HG03469 (cell line): ENCODE data around the gene KPNA1.

Experiments used
- ATAC-seq: cut with Tn5 transposase; IDR thresholded peaks from one replicate; pipeline ENCODE4 v1.9.1; 2021; ENCODE audit warnings: mild to moderate bottlenecking, moderate library complexity, moderate number of reproducible peaks; ENCODE audit not compliant: unreplicated experiment

The KPNA1 gene

DNA sequence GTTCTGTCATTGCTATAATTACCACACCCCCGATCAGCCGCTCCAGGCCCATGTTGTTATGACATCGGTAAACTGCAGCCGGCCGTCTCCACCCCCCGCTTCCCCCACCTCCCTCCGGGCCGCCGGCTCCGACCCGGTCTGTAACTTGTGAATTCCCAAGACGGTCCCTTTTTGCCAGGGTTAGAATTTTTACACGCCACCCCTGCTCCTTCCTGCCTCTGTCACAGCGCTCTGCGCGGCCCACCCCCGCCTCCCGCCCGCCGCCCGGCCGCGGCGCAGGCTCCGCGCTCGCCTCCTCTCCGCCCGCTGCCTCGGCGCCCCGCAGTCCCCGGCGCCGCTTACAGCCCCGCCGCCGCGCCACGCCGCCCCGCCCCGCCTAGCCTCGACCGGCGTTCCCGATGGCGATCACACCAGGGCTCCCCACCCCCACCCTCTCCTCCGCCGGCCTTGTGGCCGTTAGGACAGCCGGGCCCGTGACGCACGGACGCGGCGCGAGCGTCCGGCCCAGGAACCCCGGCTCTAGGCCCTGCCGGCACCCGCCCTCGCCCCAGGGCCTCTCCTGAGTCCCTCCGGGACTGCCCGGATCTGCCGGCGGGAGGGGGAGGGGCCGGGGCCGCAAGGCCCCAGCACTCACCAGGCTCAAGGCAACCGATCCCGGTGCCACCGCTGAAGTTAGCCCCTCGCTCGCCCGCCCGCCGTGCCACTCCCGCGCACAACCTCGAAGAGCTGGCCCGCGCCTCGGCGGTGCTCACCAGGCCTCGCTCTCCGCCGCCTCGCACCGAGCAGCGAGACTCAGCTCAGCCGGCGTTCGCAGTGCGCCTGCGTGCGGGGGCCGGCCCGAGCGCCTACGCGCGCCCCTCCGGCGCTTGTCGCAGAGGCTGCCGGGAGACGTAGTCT lies at the start of gene KPNA1:
Gene KPNA1 (minus strand): TSS at position 817 of the 897 bp plus-strand sequence. CDS start 18,374 bp downstream, outside the sequence.
- ATAC-seq: peak; percentile 74

GRCh38 chr3:122564155-122564912 lies 49.6 kb upstream of the KPNA1 start, which contains the start of the genes DTX3L and PARP9:
Gene DTX3L, plus strand, starts transcription at chr3:122564338. Its CDS starts 89 bp downstream, at chr3:122564427.
Gene PARP9, minus strand, starts transcription at chr3:122564300. Its CDS starts 4,680 bp downstream, at chr3:122559620.
- ATAC-seq: peak; percentile 62

GRCh38 chr3:122563717-122564025 lies 48.9 kb upstream of the KPNA1 start:
- no peak for ATAC-seq

- ATAC-seq: no peak
Measured at GRCh38 chr3:122562923-122563716, 48.4 kb upstream of the KPNA1 start.

DNA sequence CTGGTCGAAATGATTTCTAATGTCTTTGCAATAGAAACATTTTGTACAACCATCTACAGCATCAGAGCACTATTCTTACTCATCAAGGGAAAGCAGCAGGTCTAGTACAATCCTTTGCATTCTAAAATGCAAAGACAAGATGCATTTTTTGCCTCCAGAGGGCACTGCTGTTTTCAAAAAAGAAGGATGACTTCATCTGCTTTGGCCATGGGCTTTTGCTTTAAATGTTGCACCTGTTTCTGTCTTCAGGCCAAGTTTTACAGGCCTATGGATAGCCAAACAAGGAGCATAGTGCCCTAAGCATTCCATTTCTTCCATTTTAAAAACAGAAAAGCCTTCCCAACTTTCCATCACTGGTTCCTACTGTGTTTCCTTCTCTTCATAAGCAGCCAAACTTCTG lies 45.9 kb upstream of the KPNA1 start:
- no peak for ATAC-seq

- no peak for ATAC-seq
Measured at GRCh38 chr3:122559906-122560305, 45.2 kb upstream of the KPNA1 start.

- ATAC-seq: no peak
Measured at GRCh38 chr3:122558605-122559004, 43.9 kb upstream of the KPNA1 start.

DNA sequence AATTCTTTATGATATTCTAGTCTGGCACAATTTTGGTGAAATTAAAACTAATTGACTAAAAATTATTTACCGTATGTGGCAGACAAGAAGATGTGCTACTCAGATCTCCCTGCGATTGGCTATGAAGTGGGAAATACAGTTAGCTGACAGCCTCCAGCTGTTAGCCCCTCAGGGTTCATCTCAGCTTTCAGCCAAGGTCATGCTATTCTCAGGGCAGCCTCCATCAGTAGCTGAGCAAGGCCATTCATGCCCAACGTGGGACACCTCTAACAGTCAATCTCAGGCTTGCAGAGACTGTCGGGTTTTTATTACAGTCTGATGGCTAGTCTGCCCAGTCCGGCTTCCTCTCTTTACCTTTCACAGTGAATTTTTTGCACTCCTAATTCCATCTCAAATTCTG lies 42.6 kb upstream of the KPNA1 start:
- no peak for ATAC-seq

DNA sequence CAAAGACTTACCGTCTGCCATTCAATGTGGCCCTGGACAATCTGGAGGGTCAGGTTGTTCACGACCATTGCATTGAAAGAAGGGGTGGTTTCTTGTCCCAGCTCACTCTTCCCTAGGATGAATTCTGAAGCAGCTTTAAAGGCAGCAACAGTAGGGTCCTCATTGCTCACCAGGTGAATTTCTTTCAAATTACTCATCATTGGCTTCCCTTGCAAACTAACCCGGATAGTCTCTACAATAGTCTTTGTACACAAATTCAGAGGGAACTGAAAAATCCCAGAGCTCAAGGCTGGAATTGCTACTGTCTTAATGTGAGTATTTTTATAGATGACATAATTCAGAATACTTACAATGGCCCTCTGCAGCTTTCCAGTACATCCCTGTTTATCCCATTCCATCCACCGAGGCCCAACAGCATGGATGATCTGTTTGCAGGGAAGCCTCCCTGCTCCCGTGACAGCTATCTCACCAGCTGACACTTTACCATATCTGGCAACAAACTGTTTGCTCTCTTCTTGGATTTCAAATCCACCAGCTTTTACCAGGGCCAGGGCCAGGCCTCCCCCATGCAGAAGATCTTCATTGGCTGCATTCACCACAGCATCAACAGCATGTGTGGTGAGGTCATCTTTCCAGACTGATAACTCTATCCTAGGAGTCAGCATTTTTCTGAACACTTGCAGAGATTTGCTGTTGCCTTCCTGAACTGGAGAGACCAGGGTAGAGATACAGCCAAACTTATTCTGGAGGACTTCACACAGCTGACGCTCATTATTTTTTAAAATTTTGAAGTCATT lies 40.7 kb upstream of the KPNA1 start:
- no peak for ATAC-seq

DNA sequence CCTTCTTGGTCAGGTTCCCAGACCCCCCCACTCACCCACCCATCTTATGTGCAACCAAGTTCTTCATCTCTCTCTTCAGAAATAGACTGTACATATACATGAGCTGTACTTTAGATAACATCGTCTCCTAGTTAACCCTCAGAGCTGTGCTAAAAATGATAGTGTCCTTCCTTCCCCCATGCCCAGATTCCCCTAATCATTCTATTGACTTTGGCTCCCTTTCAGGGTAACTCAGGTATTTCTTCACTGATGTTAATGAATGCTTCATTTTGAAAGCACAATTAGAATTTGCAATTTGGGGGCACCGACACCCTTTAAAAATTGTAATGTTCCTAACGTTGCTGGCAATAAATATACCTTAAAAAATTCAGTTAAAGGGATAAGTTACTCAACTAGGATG lies 38.4 kb upstream of the KPNA1 start:
- no peak for ATAC-seq

GRCh38 chr3:122548619-122549018 lies 33.9 kb upstream of the KPNA1 start:
- no peak for ATAC-seq

- ATAC-seq: no peak
Measured at GRCh38 chr3:122548076-122548475, 33.3 kb upstream of the KPNA1 start.

DNA sequence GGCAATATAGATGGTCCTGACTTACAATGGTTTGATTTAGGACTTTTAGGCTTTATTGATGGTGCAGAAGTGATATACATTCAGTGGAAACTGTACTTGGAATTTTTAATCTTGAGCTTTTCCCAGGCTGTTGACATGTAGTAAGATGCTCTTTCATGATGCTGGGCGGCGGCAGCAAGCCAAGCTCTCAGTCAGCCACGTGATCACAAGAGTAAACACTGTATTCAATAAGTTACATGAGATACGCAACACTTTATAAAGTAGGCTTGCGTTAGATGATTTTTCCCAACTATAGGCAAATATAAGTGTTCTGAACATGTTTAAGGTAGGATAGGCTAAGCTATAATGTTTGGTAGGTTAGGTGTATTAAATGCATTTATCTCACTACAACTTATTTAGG lies 31.4 kb upstream of the KPNA1 start:
- no peak for ATAC-seq

DNA sequence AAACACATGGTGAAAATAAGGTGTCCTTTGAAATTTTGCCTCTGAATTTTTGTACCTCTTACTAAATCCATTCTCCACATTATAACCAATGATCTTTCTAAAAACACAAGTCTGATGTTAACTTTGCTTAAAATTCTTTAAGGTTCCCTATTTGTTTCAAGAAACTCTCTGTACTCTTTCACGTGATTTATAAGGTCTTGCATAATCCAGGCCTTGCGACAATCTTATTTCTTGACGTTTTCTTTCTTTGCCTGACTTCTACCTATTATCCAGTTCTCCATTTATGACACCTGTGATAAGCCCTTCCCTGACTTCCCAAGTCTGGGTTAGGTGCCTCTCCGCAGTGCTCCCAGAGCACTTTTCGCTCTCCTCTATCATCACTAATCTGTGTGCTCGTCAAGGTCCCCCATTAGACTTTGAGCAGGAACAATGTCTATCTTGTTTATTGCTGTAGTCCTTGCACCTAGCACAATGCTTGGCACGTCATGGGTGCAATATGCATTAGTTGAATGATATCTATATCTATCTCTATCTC lies 24.3 kb upstream of the KPNA1 start:
- no peak for ATAC-seq

- no peak for ATAC-seq
Measured at GRCh38 chr3:122536632-122537001, 21.9 kb upstream of the KPNA1 start.

GRCh38 chr3:122535964-122536631 lies 21.4 kb upstream of the KPNA1 start:
- ATAC-seq: no peak

GRCh38 chr3:122533931-122534334 lies 19.2 kb upstream of the KPNA1 start:
- peak; percentile 99 for ATAC-seq

GRCh38 chr3:122533480-122533879 lies 18.7 kb upstream of the KPNA1 start:
- ATAC-seq: no peak

DNA sequence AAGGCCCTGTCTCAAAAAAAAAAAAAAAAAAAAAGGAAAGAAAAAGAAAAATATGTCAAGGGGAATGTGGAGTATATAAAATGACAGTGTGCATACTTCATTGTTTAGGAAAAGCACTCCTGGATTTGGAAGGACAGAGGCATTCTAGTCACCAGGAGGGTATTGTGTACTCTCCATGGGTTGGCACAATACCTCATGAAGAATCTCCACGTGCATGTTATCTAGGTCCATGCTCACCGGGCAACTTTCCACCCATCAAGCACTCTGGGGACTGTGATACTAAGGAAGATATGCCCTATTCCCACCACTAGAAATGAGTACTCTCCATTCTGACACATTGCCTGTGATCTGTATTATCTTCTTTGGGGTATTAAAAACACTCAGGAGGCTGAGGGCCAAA lies 15.4 kb upstream of the KPNA1 start:
- no peak for ATAC-seq

GRCh38 chr3:122523317-122523716 lies 8.6 kb upstream of the KPNA1 start:
- ATAC-seq: no peak
